Measurements from ENCODE around the gene ZNRF3.

ZNRF3 gene

DNA sequence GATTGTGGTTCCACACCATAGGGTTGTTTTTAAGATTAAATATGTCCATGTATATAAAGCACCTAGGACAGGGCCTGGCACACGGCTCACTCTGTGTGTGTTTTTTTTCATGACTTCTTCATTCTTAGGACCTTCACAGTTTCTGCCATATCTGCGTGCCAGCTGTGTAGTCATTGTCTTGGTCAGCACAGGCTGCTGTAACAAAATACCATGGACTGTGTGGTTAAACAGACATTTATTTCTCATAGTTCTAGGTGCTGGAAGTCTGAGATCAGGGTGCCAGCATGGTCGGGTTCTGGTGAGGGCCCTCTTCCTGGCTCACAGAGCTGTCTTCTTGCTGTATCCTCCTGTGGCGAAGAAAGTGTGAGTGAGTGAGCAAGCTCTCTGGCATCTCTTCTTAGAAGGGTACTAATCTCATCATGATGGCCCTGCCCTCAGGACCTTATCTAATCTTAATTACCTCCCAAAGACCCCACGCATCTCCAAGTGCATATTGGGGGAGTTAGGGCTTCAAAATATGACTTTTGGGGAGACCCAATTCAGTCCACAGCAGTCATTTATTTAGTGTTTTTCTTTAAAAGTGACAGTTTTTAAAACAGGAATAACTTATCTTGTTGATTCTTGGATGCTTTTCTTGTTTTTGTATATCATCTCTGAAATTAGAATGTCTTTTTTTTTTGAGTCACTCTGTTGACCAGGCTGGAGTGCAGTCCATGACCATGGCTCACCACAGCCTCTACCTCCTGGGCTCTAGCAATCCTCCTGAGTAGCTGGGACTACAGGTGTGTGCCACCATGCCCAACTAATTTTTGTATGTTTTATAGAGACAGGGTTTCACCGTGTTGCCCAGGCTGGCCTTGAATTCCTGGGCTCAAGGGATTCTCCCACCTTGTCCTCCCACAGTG is 70.9 kb downstream of the ZNRF3 start:
- no peak for DNase-seq

DNA sequence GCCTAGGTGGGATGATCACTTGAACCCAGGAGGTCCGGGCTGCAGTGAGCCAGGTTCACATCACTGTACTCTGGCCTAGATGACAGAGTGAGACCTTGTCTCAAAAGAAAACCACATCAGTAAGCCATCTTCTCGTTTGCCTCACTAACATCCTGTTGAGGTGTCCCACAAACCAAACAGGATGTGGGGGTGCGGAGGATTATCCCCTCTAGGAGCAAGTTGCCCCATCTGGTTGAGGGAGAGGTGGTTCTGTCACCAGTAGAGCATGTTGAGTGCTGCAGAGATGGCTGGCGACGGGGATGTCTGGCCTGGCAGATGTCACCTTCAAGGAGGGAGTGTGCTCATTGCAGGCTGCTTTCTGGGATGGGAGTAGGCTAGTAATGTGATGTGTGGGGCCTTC is 72.4 kb downstream of the ZNRF3 start:
- no peak for DNase-seq

DNA sequence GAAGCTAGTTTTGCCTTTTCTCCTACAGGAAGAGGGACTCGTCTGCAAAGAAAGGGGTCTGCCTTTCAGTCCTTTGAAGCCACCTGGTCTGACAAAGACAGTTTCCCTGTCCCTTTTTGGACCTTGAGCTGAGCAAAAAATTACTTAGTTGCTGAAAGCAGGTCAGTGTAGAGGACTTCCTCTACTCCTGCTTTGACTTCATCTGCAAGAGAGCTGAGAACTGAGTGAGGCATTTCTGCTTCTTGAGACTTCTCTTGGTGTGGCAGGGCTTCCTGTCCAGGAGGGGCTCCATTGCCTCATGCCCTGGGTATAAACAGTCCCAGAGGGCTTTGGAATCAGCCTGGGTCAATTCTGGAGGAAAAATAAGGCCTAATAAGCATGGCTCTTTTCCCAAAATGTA is 73.1 kb downstream of the ZNRF3 start:
- no peak for DNase-seq

DNA sequence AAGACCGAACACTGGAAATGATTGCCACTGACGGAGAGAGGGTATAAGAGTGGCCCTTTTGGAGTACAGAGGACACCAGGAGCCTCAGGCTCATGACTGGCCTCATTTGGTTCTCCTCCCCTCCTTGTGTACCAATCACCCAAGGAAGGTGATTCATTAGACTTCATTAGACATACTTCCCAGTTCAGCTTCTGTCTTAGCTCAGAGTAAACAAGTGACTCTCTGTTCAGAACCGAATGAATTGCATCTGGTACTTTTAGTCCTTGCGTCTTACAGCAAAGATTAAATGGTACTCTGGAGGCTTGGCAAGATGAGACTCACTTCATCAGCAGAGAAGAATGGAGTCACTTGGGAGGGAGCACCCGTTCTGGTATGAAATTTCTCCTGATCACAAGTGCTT is 75.2 kb downstream of the ZNRF3 start:
- DNase-seq = peak; percentile 55

DNA sequence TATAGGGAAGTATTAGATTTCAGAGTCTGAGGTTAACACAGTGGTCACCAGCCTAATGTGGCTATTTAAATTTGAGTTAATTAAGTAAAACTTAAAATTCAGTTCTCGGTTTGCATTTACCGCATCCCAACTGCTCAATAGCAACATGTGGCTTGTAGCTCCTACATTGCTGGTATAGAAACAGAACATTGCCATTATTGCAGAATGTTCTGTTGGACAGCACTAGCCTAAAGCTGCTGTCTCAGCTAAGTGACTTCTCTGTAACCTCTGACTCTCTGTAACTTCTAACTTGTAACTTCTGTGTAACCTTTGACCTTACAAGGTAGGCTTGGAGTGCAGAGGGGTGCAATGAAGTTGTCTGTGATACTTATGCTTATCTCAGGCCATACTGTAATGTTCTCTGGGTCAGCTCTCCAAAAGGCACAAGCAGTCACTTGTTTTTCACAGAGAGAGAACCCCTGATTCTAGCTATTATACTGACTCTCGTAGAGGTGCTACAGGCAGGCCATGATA is 78.7 kb downstream of the ZNRF3 start:
- DNase-seq = no peak

DNA sequence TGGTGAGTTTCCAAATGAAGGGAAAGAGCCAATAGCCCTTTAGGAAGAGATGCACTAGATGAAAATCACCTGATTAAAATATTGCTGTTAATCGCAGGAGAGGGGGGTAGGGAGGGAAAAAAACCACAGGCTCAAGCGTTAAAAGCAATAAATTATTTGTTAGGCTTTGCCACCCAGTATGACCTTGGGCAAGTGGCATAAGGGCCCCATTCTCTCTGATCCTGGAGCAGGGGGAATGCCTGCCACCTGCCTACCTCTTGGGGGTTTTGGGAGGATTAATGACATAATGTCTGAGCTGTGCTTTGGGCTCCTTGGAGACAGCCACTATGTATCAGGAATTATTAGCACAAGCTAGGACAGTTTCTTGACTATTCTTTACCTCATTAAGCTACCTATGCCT is 80.0 kb downstream of the ZNRF3 start:
- no peak for DNase-seq

DNA sequence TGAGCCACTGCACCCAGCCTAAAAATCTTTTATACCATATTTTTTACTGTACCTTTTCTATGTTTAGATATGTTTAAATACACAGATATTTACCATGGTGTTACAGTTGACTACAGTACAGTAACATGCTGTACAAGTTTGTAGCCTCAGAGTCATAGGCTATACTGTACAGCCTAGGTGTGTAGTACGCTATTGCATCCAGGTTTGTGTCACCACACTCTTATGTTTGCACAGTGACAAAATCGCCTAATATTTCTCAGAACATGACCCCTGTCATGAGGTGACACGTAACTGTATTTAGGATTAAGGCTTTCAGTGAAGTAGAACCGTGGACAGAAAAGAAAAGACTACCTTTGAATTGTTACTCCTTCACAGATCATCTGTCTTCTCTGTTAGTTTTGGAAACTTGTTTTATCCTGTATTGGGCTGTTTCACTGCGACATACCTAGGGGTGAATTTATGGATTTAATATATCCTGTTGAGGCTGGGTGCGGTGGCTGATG is 83.8 kb downstream of the ZNRF3 start:
- DNase-seq = no peak

DNA sequence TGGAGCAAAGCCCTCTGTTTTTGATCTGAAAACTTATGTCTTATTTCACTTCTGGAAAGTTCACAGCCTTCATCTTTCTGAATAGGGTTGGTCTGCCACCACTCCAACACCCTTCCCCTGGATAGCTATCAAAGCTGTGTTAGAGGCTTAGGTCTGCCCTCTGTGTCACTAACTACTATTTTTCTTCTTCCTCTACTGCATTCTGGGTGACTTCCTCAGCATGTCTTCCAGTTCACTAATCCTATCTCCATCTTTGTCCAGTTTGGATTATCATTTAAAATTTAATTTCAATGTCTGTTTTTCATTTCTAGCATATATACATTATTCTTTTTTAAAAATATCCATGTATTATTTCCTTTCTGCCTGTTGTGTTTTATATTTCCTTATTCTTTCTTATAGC is 84.6 kb downstream of the ZNRF3 start:
- DNase-seq = no peak

DNA sequence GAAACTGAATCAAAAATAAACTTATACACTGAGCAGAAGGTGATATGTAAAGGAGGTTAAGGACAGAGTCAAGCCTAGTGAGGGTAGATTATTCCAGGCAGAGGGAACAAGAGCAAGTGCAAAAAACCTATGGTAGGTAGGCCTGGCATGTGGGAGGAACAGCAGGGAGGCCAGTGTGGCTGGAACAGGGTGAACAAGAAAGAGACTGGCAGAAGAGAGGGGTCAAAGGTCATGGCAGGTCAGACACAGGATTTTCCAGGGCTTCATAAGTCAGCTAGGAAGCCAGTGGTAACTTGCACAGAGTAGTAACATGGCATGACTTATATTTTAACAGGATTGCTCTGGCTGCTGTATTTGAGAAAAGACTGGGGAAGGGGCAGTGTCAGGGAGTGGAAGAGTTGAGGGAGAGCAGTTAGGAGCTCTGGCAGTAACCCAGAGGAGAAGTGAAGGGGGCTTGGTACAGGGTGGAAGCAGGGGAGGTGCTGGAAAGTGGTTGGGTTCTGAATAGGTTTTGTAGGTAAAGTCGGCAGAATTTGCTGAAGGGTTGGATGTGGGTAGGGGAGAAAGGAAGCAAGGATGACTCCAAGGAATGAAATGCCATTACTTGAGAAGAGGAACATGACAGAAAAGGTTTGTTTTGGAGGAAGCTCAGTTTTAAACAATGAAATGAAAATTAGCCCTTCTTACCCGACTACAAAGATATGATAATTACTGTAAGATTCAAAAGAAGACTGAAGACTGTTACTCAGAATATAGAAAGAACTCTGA is 86.2 kb downstream of the ZNRF3 start:
- no peak for DNase-seq

DNA sequence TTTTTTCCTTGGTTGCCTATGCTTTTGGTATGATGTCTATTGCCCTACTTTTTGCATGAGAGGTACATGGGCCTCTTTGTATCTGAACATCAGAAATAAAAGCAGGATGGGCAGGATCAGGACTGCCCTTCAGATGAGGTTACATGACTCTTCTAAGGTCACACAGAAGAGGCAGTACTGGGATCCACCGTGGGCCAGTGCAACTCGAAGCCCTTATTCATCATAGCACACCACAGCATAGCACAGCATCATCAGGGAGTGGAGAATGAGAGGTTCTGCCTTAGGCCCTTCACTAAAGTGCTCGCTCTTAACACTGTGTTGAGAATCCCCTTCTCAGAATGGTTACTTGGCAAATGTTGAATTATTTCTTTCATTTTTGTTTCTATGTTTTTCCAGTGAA is 90.0 kb downstream of the ZNRF3 start:
- no peak for DNase-seq

DNA sequence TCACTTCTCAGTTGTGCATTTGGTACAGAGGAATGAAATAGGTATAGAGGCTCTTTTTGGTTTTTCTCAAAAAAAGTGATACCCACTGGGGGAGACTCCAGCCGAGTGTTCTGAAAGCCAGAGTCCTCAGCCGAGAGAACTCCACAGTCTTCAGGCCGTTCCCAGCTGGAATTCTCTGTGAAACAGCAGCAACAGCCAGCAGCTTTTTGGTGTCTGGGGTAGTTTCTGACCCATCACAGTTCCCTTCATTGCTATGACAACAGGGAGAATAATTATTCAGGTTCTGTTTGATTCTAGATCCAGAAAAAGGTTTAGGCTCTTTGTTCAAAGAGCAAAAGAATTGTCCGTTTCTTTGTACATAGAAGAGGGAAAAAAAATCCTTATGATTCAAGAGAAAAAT is 93.7 kb downstream of the ZNRF3 start:
- peak; percentile 29 for DNase-seq

DNA sequence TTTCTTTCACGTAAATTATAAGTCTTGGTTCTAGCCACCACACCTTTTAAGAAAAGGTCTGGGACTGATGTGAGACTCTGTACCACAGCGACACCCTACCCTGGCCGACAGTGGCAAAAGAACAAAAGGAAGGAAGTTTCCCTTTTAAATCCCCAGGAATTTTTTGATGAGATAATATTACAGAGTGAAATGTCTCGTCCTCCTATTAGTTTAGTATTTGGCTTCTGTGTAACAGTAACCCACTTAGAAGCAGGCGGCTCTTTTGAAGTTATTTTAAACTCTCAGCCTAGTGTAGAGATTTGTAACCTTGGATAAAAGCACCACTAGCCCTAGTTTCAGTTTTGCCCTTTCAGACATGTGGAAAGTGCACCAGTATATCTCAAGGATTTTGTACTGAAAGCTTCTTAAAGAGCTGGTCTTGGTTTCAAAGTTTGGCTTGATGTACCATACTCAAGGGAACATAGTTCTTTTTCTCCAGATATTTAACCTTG is 94.2 kb downstream of the ZNRF3 start:
- DNase-seq = no peak

DNA sequence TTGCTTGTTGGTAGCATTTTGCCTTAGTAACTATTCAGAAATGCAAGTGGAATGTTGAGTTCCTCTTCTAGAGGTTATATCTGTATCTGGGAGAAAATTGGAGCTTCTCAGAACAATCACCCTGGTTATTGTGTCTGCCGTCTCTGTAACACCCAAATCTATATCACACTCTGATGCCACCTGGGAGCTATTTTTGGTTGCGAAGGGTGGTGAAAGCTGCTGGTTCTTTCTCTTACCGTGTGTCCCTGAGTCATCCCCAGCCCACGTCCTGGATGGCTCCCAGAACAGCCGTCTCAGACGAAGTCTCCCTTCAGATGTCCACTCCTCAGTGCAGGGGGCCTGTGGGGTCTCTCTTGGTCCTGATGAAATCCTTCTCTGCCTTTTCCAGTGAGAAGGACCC is 94.8 kb downstream of the ZNRF3 start:
- no peak for DNase-seq

DNA sequence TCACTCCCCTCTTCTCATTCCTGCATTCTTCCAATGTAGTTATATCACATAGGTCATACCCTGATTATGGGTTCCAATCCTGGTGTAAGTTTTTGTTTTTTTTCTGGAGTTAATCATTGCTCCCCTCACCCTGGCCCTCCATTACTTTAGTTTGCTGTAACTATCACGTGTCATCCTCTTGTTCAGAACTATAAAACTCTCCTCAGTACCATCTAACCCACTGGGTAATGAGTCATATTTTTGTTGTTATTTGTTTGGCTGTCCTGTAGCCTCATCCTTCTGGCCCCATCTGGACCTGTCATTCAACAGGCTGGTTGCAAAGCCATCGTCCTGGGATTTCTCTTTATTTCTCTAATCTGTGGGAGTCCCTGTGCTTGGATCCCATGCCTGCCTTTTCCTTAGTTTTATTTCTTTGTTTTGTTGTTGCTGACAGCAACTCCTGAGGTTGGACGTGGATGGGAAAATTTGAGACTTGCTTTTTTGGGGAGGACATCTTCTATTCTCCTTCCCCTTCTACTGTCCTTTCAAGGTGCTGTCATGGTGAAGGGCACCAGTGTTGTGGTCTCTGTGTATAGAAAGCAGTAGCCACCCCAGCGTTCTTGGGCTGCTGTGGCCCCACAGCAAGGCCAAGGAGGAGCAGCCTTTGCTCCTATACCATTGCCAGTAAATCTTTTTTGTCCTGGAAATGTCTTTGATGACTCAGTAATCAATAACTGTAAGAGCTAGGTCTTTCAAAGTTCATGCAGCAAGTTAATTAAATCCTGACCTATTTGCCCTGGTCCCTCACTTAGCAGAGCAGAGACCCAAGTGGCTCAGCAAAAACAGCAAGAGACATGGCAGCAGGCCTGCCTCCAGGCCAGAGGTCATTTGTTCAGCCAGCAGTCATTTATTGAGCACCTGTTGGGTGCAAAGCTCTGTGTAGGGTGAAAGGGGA is 95.8 kb downstream of the ZNRF3 start:
- DNase-seq = no peak

DNA sequence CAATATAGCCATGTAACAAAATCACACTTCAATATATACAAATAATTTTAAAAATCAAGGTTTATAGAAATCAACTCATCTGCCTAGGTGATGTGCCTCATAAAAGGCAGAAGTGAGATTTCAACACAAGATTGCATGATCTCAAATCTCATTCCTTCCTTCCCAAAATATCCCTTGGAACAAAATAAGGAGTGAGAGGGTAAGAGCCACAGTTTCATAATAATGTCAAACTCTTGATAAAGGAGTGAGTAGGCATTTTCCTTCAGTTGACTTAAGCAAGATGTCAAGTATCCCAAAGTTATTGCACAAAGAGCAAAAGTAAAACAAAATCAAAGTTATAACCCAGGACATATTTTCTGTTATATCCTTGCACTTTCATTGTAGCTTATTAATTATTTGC is 97.0 kb downstream of the ZNRF3 start:
- DNase-seq = no peak

DNA sequence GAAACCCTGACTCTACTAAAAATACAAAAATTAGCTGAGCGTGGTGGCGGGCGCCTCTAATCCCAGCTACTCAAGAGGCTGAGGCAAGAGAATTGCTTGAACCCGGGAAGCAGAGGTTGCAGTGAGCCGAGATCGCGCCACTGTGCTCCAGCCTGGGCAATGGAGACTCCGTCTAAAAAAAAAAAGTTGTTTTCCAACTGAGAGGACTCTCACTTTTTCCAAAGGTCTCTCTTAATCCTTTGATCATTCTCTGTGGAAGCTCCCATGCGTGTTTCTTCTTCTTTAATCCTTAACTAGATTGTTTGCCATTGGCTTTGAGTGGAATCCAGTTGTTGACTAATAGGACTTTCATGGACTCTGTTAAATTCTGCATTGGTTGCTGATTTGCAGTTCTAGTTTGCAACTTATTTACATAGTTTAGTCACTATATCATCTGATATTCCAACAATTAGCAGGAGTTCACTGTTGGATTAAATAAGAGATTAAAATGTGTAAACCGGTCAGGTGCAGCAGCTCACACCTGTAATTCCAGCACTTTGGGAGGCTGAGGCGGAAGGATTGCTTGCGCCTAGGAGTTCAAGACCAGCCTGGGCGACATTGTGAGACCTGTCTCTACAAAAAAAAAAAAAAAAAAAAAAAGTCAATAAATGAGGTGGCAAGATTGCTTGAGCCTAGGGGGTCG is 98.6 kb downstream of the ZNRF3 start:
- DNase-seq = no peak

DNA sequence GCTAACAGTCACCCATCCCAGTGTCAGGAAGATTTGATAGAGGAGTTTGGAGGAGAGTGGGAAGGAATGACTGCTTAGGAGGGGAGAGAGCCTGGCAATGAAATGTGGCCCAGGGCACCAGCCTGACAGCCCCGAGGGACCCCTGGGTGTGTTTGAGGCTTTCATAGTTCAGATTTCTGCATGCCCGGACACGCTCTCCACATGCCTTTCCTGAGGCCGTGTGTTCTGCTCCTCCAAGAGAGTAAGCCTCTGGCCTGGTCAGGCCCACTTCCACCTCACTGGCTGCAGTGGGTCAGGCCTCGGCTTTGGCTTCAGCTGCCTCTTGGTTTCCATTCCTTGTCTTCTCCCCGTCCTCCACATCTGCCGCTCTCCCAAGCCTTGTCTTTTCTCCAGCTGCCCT is 99.8 kb downstream of the ZNRF3 start:
- no peak for DNase-seq

DNA sequence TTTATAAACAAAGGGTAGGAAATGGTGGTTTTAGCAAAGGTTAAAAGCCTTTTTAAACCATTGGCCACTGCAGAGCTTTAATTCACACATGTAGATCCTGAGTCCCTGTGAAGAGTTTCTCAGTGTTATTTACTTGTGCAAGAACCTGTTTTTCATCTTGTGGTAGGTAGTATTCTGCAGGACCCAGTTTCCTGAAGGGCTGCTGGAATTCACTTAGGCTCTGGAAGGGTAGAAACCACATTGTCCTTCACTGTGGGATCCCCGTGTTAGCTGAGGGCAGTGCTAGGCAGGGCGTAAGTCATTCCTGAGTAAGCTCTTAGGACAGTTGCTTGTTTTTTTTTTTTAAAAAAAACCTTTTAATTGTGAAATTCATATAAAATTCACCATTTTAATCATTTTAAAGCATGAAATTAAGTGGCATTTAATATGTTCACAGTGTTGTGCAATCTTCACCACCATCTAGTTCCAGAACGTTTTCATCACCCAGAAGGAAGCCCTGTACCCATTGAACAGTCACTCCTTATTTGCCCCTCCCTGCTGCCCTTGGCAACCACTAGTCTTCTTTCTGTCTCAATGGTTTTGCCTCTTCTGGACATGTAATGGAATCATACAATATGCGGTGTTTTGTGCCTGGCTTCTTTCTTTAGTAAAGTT is 100.5 kb downstream of the ZNRF3 start:
- no peak for DNase-seq

DNA sequence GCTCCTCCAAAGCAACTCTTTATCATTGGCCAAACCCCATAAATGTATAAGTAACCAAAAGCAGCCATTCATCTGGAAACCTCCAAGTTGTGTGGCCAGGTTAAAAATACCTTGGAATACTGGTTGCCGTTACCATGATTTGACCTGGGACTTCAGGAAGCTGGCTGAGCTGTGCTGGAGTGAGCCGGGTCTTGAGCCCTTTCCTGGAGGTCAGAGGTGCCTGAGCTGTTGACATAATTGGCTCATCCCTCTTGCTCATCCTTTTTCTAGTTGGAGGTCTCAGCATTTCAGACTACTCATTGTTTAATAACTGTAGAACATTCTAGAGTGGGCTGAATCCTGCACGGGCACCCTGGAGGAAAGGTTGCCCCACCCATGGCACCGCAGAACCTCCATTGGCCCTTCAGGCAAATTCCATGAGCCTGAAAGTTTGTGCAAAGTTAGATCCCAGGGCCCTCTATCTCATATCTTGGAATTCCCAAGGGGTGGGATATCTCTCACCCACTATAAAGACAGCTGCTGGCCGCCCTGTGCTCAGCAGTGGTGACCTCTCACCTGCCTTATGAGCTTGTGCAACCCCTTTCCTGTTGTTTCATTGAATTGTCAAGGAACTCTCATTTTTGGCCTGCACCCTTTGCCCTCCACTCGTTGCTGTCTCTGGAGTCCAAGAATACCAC is 101.2 kb downstream of the ZNRF3 start:
- no peak for DNase-seq

DNA sequence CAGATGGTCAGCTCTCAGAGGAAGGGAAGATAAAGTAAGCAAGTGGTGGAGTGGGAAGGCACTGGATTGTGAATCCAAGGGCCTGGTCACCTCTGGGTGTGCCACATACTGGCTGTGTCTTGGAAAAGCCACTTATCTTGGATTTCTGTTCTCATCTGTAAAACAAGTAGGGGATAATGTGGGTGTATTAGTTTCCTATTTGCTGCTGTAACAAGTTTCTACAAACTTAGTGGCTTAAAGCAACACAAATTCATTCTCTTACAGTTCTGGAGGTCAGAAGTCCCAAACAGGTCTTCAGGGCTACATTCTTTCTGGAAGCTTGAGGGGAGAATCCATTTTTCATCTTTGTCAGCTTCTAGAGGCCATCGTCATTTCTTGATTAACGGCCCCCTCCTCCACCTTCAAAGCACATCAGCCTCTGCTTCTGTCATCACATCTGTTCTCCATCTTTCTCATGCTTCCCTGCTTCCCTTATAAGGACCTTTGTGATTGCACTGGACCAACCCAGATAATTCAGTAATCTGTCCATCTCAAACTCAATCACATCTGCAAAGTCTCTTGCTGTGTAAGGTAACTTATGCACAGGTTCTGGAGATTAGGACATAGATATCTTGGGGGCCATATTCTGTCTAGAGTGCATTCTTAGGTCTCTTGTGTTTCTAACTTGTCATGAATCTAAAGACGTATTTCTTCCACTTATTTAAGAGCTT is 102.4 kb downstream of the ZNRF3 start:
- DNase-seq = no peak
